Activated T-cell treated with anti-CD3 and anti-CD28 coated beads, Interleukin-2, amount 50 U/mL, for 4 hours (primary cell): ENCODE results near the gene PTPRCAP. TPM values are rescaled to one million over a fixed set of nuclear protein-coding genes. Genes with fewer than 3 reads are reported as not detected.
A peak's percentile ranks its signal among the peaks of the same experiment; 100 is the strongest.

Source experiments
- ATAC-seq, 2 donors: fragments of 200-7000 bp; cut with Tn5 transposase; one replicate each; pipeline ENCODE4 v1.10.0; 2021
- DNase-seq: peaks from one replicate; pipeline ENCODE4 v3.0.0-alpha.2; 2020
- H3K27me3 Mint-ChIP-seq: one replicate; pipeline ENCODE4 v1.8.0; 2021; ENCODE audit warnings: low read depth, mixed read lengths
- H3K36me3 Mint-ChIP-seq: one replicate; pipeline ENCODE4 v1.8.0; 2022; ENCODE audit warnings: mixed read lengths; ENCODE audit not compliant: insufficient read depth
- H3K4me1 Mint-ChIP-seq: one replicate; pipeline ENCODE4 v1.8.0; 2021; ENCODE audit warnings: low read depth, mixed read lengths
- H3K4me3 Mint-ChIP-seq: one replicate; pipeline ENCODE4 v1.8.0; 2021; ENCODE audit warnings: mild to moderate bottlenecking, moderate library complexity, mixed read lengths
- H3K9me3 Mint-ChIP-seq: one replicate; pipeline ENCODE4 v1.8.0; 2021; ENCODE audit warnings: mixed read lengths
- total RNA-seq, 3 donors: library from RNA; stranded (reverse); gene quantifications; one replicate each; pipeline ENCODE4 v1.2.1, GENCODE V29; 2021

The PTPRCAP gene
- total RNA-seq, 3 donors from 2014 or later = 61.5 to 114 (median 108) TPM

DNA sequence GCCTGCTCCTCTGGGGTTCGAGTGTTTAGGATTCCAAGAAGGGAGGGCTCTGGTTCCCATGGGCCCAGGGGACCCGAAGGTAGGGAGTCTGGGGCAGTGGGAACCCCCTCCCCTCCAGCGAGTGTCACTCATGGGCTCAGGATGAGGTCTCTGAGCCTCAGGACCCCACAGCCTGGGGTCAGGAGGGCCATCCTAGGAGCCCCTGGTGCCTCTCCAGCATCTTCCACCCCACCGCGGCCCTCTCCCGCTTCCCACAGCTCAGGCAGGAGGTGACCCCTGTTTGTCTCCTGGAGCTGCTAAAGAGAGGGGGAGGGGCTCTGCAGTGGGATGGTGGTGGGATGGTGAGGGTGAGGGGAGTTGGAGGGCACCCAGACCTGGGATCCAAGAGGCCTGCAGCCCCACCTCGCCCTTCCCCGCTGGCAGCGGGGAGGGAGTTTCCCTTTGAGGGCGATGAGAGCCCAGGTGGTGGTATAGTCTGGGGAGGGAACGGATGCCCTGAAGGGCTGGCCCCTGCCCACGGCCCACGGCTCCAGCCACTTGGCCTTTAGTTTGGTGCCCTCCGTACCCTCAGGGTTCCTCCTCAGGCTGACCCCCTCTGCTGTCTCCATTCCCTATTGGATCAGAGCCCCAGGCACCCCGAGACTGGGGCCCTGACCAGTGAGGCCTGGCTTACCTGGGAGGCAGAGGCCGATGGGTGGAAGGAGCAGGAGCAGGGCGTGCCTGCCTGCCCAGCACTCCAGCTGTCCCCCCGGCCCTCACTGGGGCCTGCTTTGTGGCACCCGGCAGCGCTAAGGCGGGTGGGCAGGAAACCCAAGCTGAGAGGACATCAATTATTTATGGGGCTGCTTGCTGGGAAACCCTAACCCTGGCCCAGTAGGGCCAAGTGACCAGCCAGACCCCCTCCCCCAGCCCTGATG lies 16.6 kb upstream of the PTPRCAP start:
- Mint-ChIP-seq H3K9me3 (no peaks in the 10 kb centered on the region), H3K4me3 (no peak overlapping the region), H3K27me3 (no peaks in the 10 kb centered on the region), H3K36me3 (no peaks in the 10 kb centered on the region), H3K4me1 (peaks cover 7% of the 10 kb centered on the region)
- ATAC-seq = no peak
- no peak for DNase-seq

DNA sequence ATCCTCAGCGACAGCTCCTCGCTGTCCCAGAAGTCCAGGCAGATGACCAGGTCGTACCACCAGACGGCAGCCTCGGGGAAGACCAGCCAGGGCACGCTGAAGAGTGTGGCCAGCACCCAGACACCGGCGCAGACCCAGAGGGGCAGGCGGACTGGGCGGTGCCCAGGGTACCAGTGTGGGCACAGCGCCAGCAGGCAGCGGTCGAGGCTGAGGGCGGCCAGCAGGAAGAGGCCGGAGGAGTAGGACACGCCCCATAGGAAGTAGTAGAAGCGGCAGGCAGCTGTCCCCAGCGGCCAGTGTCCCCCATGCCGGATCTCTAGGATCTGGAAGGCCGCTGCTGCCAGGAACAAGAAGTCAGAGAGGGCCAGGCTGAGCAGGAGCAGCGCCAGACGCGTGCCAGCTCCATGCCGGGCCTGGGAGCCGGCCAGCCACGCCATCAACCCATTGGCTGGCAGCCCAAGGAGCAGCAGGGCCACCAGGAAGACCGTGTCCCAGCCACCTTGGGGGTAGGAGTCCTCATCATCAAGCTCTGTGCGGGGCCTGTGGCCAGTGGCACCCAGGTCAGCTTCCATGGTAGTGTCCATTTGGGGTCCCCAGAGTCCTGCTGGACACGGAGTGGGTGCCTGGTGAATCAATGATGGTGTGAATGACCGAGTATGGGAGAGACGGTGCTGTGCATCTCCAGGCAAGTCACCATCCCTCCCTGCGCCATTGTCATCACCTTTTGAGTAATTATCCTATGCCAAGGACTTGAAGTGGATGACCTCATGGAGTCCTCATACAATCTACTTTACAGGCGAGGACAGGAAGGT lies 14.9 kb upstream of the PTPRCAP start, which contains the start of gene GPR152:
GPR152 (minus strand) TSS at position 589 of the 812 bp plus-strand sequence; CDS start at position 584, 5 bp downstream.
- H3K36me3 Mint-ChIP-seq = no peaks in the 10 kb centered on the region
- ATAC-seq = no peak
- H3K9me3 Mint-ChIP-seq = no peaks in the 10 kb centered on the region
- H3K4me1 Mint-ChIP-seq = peaks cover 20% of the 10 kb centered on the region
- no peaks in the 10 kb centered on the region for H3K27me3 Mint-ChIP-seq
- no peak for DNase-seq
- no peak within 1 kb of the TSS for H3K4me3 Mint-ChIP-seq

DNA sequence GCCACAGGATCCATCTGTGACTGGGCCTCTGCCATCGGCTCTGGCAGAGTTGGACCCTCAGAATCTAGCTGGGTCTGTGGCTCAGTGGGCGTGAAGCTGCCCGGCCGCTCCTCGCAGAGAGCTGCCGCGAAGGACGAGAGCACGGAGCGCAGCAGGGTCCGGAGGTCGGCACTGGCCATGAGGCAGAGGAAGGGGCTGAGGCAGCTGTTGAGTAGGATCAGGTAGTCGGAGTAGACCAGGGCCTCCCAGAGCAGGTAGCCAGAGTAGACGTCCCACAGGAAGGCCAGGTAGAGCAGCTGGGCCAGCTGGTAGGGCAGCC lies 14.1 kb upstream of the PTPRCAP start:
- Mint-ChIP-seq H3K27me3 (no peaks in the 10 kb centered on the region), H3K36me3 (no peaks in the 10 kb centered on the region), H3K9me3 (no peaks in the 10 kb centered on the region), H3K4me3 (no peak overlapping the region), H3K4me1 (peaks cover 27% of the 10 kb centered on the region)
- ATAC-seq = no peak
- DNase-seq = no peak

DNA sequence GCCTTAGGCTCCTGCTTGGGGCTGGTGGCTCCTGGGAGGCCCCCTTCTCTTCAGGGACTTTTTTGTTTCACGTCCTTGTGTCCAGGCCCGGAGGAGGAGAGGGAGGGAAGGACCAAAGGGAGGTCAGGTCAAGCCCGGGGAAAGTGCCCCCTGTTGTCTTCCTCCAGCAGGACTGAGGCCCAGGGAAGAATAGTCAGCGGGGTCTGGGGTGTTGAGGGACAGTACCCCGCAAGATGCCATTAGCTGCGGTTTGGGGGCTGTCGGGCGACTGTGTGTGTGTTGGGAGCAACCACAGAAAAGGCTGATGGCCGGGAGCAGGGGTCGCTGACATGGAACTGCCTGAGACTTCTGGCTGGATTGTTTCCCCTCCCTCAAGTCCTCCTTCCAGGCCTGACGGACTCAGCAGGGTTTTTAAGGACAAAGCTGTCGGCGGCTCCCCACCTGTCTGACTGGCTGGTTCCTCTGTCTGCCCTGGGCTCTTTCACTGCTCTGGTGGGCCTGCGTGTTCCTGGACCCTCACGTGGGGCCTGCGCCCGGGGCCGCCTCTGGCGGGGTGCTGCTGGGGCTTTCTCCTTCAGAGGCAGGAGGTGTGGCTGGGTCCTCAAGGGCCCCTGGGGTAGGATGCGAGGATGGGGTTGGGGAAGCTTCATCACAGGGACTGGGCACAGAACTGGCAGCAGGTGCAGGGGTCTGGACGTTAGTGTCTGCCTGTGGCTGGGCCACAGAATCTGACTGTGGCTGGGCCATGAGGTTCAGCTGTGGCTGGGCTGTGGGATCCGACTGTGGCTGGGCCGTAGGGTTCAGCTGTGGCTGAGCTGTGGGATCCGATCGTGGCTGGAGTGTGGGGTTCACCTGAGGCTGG lies 13.5 kb upstream of the PTPRCAP start:
- Mint-ChIP-seq H3K9me3 (no peaks in the 10 kb centered on the region), H3K4me1 (peaks cover 32% of the 10 kb centered on the region), H3K36me3 (no peaks in the 10 kb centered on the region), H3K4me3 (no peak overlapping the region), H3K27me3 (no peaks in the 10 kb centered on the region)
- DNase-seq (no peak), ATAC-seq (no peak)

DNA sequence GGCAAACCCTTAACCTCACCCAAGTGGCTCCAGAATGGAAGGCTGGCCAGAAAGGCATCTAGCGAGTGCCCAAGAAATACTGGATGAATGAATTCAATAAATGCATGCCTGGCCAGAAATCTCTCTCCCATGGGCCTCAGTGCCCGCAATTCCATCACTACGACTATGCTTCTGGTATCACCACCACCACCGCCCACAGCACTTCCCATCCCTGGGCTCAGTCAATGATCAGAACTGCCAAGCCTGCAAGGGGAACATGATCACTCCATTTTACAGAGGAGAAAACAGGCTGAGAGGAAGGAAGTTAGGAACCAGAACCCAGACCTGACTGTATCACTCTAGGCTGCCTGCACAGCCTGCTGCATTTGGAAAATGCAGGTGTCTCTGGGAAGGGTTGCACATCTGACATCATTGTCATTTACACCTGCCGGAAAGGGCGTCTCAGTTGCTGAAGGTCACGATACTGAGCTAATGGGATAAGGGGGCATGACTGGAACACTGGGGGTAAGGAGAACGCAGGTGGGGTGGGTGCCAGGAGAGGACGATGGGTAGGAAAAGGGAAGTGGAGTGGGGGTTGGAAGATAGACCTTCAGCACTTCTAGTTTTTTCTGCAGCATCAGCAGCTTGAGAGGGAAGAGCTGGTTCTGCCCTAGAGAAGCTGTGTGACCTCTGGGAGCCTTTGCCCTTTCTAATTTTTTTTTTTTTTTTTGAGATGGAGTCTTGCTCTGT lies 11.8 kb upstream of the PTPRCAP start:
- Mint-ChIP-seq H3K27me3 (no peaks in the 10 kb centered on the region), H3K4me1 (peaks cover 49% of the 10 kb centered on the region), H3K9me3 (no peaks in the 10 kb centered on the region), H3K36me3 (no peaks in the 10 kb centered on the region), H3K4me3 (no peak overlapping the region)
- DNase-seq (no peak), ATAC-seq (no peak)

DNA sequence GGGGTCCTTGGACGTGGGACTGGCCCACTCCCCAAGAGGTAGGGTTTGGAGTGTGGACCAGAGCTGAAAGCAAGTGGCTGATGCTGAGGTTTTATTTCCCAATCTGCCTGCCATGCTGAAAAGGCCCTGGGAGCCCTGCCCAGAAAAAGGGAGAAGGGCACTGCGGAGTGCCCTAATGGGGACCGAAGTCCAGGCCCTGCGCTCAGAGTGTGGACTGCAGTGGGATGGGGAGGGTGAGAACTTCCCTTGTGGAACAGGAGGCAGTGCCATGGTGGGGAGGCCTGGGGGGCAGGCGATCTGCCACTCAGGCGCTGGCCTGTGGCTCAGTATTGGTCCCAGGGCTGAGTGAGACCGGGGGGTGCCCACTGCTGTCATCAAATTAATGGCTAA lies 10.7 kb upstream of the PTPRCAP start:
- peaks cover 54% of the 10 kb centered on the region for H3K4me1 Mint-ChIP-seq
- no peaks in the 10 kb centered on the region for H3K9me3 Mint-ChIP-seq
- ATAC-seq (no peak), DNase-seq (no peak)
- H3K27me3 Mint-ChIP-seq = no peaks in the 10 kb centered on the region
- H3K4me3 Mint-ChIP-seq = no peak overlapping the region
- no peaks in the 10 kb centered on the region for H3K36me3 Mint-ChIP-seq

DNA sequence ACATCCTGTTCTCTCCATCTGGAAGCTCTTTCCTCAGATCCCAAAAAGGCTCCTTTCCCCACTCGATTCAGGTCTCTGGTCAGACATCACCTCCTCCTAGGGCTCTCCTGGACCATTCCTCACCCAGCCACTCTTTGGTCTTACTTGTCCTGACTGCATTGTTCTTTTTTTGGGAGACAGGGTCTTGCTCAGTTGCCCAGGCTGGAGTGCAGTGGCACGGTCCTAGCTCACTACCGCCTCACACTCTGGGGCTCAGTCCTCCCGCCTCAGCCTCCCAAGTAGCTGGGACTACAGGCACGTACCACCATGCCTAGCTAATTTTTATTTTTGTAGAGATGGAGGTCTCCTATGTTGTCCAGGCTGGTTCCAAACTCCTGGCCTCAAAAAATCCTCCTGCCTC lies 8.0 kb upstream of the PTPRCAP start:
- no peak for ATAC-seq
- Mint-ChIP-seq H3K4me1 (peaks cover 70% of the 10 kb centered on the region), H3K36me3 (no peaks in the 10 kb centered on the region), H3K9me3 (no peaks in the 10 kb centered on the region), H3K4me3 (peak overlapping the region; percentile 13), H3K27me3 (no peaks in the 10 kb centered on the region)
- DNase-seq = no peak

DNA sequence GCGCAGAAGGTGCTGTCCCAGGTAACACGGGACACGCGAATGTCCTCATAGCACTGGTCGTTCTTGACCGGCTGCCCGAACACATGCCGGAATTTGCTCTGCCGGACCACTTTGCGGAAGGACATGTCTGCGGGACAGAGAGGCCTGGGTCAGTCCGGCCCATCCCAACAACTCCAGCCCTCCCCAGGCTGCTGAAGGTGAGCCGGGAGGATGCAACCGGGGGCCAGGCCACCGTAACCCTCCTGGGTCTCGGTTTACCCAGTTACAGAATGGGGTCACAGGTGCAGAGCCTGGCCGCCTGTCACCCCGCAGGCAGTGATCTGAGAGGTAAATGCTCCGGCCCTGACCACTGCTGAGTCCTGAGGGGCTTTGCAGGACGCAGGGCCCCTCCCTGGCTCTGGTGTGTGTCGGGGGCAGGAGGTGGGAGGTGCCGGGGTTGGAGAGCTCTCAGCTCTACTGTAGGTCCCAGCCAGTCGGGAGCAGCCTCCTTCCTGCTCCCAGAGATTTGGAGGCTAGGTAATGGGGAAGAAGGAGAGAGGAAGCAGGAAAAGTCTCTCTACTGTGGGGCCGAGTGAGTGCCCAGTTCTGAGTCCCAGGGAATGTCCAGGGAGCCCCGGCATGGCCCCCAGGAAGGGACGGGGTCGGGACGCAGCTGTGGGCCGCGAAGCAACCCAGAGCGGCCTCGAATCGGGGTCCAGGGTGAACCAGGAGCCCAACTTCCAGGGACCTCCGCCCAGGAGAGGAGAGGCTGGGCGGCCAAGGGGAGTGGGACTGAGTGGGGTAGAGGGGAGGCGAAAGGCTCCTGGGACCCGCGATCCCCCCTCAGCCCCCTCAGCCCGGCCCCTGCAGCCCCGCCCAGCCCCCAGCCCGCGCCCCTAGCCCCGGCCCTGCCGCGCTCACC lies 5.3 kb upstream of the PTPRCAP start:
- Mint-ChIP-seq H3K27me3 (no peaks in the 10 kb centered on the region), H3K9me3 (no peaks in the 10 kb centered on the region), H3K36me3 (no peaks in the 10 kb centered on the region), H3K4me1 (peaks cover 76% of the 10 kb centered on the region), H3K4me3 (peak overlapping the region; percentile 74)
- no peak for DNase-seq
- ATAC-seq = no peak

DNA sequence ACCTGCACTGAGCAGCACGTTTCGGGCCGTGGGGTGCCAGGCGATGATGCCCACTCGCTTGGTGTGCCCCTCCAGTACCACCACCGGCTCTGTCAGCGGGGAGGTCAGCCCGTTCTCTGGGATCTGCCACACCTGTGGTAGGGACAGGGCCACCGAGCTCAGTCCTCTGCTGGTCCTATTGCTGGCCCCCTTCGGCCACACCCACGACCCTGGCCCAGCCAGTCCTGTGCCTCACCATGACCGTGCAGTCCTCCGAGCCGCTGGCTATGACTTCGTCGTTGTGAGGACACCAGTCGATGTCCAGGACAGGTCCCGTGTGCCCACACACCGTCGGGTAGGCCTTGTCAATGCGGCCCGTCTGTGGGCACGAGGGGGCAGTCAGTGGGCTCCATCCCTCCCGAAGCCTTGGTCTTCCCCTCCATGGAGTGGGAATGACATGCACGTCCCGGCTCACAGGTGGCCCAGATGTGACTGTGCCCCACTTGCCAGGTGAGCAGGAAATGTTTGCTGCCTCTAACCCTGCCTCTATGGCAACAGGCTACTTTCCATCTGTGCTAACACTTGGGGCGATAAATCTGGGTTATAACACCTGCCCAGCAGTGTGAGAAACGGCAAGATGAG lies 4.4 kb upstream of the PTPRCAP start:
- Mint-ChIP-seq H3K4me1 (peaks cover 70% of the 10 kb centered on the region), H3K27me3 (no peaks in the 10 kb centered on the region), H3K9me3 (no peaks in the 10 kb centered on the region), H3K36me3 (no peaks in the 10 kb centered on the region), H3K4me3 (peak overlapping the region; percentile 74)
- DNase-seq (no peak), ATAC-seq (no peak)

DNA sequence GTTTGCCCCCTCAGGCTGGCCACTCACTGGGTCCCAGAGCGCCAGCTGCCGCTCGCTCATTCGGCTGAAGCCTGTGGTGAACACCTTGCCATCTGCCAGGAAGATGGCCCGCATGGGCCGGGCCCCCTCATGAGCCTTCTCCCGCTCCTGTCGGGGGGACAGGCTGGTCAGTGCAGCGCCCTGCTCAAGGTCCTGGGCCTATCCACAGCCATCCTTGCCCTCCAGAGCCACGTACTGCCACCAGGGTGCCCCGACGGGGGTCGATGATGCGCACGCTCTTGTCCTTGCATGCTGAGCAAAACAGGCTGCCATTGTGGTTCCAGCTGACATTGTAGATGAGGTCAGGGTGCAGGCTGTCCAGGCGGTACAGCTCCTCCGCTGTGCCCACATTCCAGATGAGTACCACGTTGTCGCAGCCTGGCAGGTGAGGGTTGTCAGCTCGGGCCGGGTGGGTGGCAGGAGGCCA lies 3.6 kb upstream of the PTPRCAP start:
- DNase-seq (no peak), ATAC-seq (no peak)
- Mint-ChIP-seq H3K4me1 (peaks cover 68% of the 10 kb centered on the region), H3K27me3 (no peaks in the 10 kb centered on the region), H3K9me3 (no peaks in the 10 kb centered on the region), H3K36me3 (peaks cover 4% of the 10 kb centered on the region), H3K4me3 (no peak overlapping the region)

DNA sequence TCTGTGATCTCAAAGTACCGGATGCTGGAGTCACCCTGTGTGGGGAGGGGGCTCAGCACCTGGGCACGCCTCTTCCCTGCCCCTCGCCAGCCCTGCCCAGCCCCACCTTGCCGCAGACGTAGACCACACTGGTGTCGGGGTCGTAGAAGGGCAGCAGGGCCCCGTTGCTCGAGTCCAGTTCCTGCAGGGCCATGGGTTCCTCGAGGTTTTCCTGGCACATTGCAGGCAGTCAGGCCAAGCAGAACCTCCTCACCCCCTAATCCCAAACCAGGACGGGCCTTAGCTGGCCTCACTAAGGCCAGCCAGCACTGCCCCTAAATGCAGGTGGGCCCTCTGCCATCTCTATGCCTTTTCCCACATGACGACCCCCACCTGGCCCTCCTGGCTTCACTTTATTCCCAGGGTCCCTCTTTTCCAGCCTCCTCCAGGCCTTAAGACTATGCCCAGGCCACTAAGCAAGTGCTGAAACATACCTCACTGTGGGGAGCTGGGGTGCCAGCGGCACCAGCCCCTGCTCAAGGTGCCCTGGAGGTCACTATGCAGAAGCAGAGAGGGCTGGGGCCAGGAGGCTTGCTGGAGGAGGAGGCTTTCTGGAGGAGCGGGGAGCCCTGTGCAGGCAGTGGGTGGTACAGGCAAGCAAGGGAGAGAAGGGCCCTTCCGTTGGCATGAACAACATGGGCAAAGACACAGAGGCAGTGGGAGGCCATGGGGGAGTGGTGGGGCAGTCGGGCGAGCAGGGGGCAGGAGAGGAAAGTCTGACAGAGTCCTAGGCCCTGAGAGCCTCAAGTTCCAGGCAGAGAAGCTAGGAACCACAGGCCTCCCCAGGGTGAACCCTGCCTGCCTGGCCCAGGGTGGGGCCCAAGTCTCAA lies 3.0 kb upstream of the PTPRCAP start:
- Mint-ChIP-seq H3K27me3 (no peaks in the 10 kb centered on the region), H3K4me3 (peak overlapping the region; percentile 87), H3K9me3 (no peaks in the 10 kb centered on the region), H3K36me3 (peaks cover 4% of the 10 kb centered on the region), H3K4me1 (peaks cover 65% of the 10 kb centered on the region)
- DNase-seq (no peak), ATAC-seq (no peak)
